ENCODE measurements around the gene ERCC2. TPM values are rescaled to one million over a fixed set of nuclear protein-coding genes. Genes with fewer than 3 reads are reported as not detected.

ERCC2 gene
- polyA plus RNA-seq, 1 donor (not counting 4 experiments of a cell fraction or from before 2014, with no cell fraction given): 27.6 TPM

DNA sequence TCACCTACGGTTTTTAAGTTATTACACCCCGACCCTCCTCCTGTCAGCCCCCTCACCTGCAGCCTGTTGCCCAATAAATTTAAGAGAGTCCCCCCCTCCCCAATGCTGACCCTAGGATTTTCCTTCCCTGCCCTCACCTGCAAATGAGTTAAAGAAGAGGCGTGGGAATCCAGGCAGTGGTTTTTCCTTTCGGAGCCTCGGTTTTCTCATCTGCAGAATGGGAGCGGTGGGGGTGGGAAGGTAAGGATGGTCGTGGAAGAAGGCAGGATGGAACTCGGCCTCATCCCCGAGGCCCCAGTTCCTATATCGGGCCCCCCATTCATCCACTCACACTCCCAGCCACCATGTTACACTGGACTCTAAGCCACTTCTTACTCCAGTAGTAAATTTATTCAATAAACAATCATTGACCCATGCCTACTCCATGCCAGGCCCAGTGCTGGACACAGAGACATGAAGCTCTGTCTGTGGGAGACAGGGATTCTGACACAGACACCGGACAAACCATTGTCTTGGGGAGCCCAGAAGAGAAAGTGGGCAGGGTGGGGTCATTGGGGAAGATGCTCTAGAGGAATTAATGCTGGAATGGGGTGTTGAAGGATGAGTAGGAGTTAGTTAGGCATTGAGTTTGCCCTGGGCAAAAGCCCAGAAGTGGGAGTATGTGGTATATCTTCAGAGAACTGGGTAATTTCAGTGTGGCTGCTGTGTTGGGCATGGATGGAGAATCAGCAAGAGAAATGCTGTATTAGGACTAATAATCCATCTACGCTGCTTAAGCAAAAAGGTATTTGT lies 66.9 kb downstream of the ERCC2 start:
- Histone ChIP-seq H3K27me3 (ENCODE audit: control insufficient read depth, extremely low read depth, insufficient read depth, low read length) (no peaks in the 10 kb centered on the region), H3K79me2 (ENCODE audit: control insufficient read depth, insufficient read depth, low read length) (no peaks in the 10 kb centered on the region), H3K4me3 (ENCODE audit: control insufficient read depth in 2 of 3, extremely low read depth in 1 of 3, insufficient read depth in 2 of 3, low read depth in 1 of 3, low read length in 3 of 3) (no peak overlapping the region), H3K9me1 (ENCODE audit: control insufficient read depth, extremely low read depth, insufficient read depth, low read length) (no peaks in the 10 kb centered on the region), H3K4me1 (ENCODE audit: control insufficient read depth, extremely low read depth, insufficient read depth, low read length) (peaks cover 12% of the 10 kb centered on the region), H3K9me3 (ENCODE audit: control insufficient read depth, low read depth, low read length) (no peaks in the 10 kb centered on the region), H3K9ac (ENCODE audit: control insufficient read depth, extremely low read depth, insufficient read depth, low read length) (no peak overlapping the region), H3K4me2 (ENCODE audit: control insufficient read depth, extremely low read depth, insufficient read depth, low read depth, low read length) (no peak overlapping the region), H3K36me3 (ENCODE audit: control insufficient read depth in 2 of 2, extremely low read depth in 1 of 2, insufficient read depth in 2 of 2, low read length in 2 of 2) (peaks cover 5 to 10% of the 10 kb centered on the region in 2 experiments), H4K20me1 (ENCODE audit: control insufficient read depth, extremely low read depth, insufficient read depth, low read length) (no peaks in the 10 kb centered on the region), H2AFZ (ENCODE audit: control insufficient read depth, low read length) (no peak overlapping the region), H3K27ac (ENCODE audit: control insufficient read depth, insufficient read depth, low read length) (no peak overlapping the region)
- no peak for DNase-seq (ENCODE audit: low read depth, low spot score)
- FAIRE-seq: no peak
- TF ChIP-seq EZH2 (IDR thresholded peaks at IDR 0.05; ENCODE audit: low read length): no peak
- TF ChIP-seq, protein P1, sequence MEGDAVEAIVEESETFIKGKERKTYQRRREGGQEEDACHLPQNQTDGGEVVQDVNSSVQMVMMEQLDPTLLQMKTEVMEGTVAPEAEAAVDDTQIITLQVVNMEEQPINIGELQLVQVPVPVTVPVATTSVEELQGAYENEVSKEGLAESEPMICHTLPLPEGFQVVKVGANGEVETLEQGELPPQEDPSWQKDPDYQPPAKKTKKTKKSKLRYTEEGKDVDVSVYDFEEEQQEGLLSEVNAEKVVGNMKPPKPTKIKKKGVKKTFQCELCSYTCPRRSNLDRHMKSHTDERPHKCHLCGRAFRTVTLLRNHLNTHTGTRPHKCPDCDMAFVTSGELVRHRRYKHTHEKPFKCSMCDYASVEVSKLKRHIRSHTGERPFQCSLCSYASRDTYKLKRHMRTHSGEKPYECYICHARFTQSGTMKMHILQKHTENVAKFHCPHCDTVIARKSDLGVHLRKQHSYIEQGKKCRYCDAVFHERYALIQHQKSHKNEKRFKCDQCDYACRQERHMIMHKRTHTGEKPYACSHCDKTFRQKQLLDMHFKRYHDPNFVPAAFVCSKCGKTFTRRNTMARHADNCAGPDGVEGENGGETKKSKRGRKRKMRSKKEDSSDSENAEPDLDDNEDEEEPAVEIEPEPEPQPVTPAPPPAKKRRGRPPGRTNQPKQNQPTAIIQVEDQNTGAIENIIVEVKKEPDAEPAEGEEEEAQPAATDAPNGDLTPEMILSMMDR (optimal IDR thresholded peaks at IDR 0.05 in 1 of 3, IDR thresholded peaks at IDR 0.05 in 1 of 3, conservative IDR thresholded peaks at IDR 0.05 in 1 of 3; ENCODE audit: extremely low read depth in 1 of 3, insufficient read depth in 2 of 3, low read length in 3 of 3): no peak
- dilution Hi-C loops (cut with MboI; ENCODE audit: extremely low pct_ligation_motif_present, low sequenced_read_pairs): no loop called here

DNA sequence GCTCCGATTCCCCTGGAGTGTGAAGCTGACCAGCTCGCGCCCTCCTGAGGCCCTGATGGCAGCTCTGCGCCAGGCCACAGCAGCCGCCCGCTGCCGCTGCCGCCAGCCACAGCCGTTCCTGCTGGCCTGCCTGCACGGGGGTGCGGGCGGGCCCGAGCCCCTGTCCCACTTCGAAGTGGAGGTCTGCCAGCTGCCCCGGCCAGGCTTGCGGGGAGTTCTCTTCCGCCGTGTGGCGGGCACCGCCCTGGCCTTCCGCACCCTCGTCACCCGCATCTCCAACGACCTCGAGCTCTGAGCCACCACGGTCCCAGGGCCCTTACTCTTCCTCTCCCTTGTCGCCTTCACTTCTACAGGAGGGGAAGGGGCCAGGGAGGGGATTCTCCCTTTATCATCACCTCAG lies 68.0 kb downstream of the ERCC2 start:
- FAIRE-seq (no peak), DNase-seq (ENCODE audit: low read depth, low spot score) (no peak)
- Histone ChIP-seq H3K27ac (ENCODE audit: control insufficient read depth, insufficient read depth, low read length) (no peak overlapping the region), H3K9me3 (ENCODE audit: control insufficient read depth, low read depth, low read length) (no peaks in the 10 kb centered on the region), H3K36me3 (ENCODE audit: control insufficient read depth in 2 of 2, extremely low read depth in 1 of 2, insufficient read depth in 2 of 2, low read length in 2 of 2) (peaks cover 9 to 11% of the 10 kb centered on the region in 2 experiments), H3K4me2 (ENCODE audit: control insufficient read depth, extremely low read depth, insufficient read depth, low read depth, low read length) (no peak overlapping the region), H2AFZ (ENCODE audit: control insufficient read depth, low read length) (no peak overlapping the region), H3K79me2 (ENCODE audit: control insufficient read depth, insufficient read depth, low read length) (no peaks in the 10 kb centered on the region), H3K4me3 (ENCODE audit: control insufficient read depth in 2 of 3, extremely low read depth in 1 of 3, insufficient read depth in 2 of 3, low read depth in 1 of 3, low read length in 3 of 3) (no peak overlapping the region), H3K9me1 (ENCODE audit: control insufficient read depth, extremely low read depth, insufficient read depth, low read length) (no peaks in the 10 kb centered on the region), H3K27me3 (ENCODE audit: control insufficient read depth, extremely low read depth, insufficient read depth, low read length) (no peaks in the 10 kb centered on the region), H4K20me1 (ENCODE audit: control insufficient read depth, extremely low read depth, insufficient read depth, low read length) (no peaks in the 10 kb centered on the region), H3K4me1 (ENCODE audit: control insufficient read depth, extremely low read depth, insufficient read depth, low read length) (peaks cover 12% of the 10 kb centered on the region), H3K9ac (ENCODE audit: control insufficient read depth, extremely low read depth, insufficient read depth, low read length) (no peak overlapping the region)
- TF ChIP-seq, protein P1 (optimal IDR thresholded peaks at IDR 0.05 in 1 of 3, IDR thresholded peaks at IDR 0.05 in 1 of 3, conservative IDR thresholded peaks at IDR 0.05 in 1 of 3; ENCODE audit: extremely low read depth in 1 of 3, insufficient read depth in 2 of 3, low read length in 3 of 3): no peak
- dilution Hi-C loops (cut with MboI; ENCODE audit: extremely low pct_ligation_motif_present, low sequenced_read_pairs): no loop called here

Other genes starting within 250 kb of the ERCC2 start
- gene NKPD1, start 209.6 kb downstream of the ERCC2 start, polyA plus RNA-seq: 0.20 to 1.2 TPM (median 0.37 TPM) in 3 replicates
- 4.7 to 7.9 TPM (median 7.1 TPM) in 3 replicates for gene TRAPPC6A, start 192.3 kb downstream of the ERCC2 start, polyA plus RNA-seq
- gene BLOC1S3, start 191.8 kb downstream of the ERCC2 start, polyA plus RNA-seq: 5.1 to 8.3 TPM (median 6.9 TPM) in 3 replicates
- 0.08 to 0.28 TPM (median 0.09 TPM) in 3 replicates for gene EXOC3L2, start 125.2 kb downstream of the ERCC2 start, polyA plus RNA-seq
- gene MARK4, start 119.3 kb downstream of the ERCC2 start, polyA plus RNA-seq: 16.9 to 38.0 TPM (median 19.7 TPM) in 3 replicates
- gene CKM, start 47.7 kb downstream of the ERCC2 start, polyA plus RNA-seq: 0.03 TPM in 1 of 3 replicates, not detected in the others
- 14.7 to 27.9 TPM (median 15.3 TPM) in 3 replicates for gene KLC3, start 29.8 kb downstream of the ERCC2 start, polyA plus RNA-seq
- gene PPP1R13L, start 34.5 kb upstream of the ERCC2 start, polyA plus RNA-seq: 31.2 to 94.8 TPM (median 38.3 TPM) in 3 replicates
- 8.0 to 16.8 TPM (median 9.8 TPM) in 3 replicates for gene POLR1G, start 36.1 kb upstream of the ERCC2 start, polyA plus RNA-seq
- gene ERCC1, start 53.3 kb upstream of the ERCC2 start, polyA plus RNA-seq: 175 to 250 TPM (median 208 TPM) in 3 replicates
- gene FOSB, start 97.4 kb upstream of the ERCC2 start, polyA plus RNA-seq: 0.27 to 4.6 TPM (median 3.9 TPM) in 3 replicates
- 8.5 to 13.6 TPM (median 12.2 TPM) in 3 replicates for gene RTN2, start 126.5 kb upstream of the ERCC2 start, polyA plus RNA-seq
- gene PPM1N, start 127.9 kb upstream of the ERCC2 start, polyA plus RNA-seq: 1.9 to 2.5 TPM (median 2.0 TPM) in 3 replicates
- 99.0 to 117 TPM (median 110 TPM) in 3 replicates for gene VASP, start 136.9 kb upstream of the ERCC2 start, polyA plus RNA-seq
- gene OPA3, start 214.2 kb upstream of the ERCC2 start, polyA plus RNA-seq: 11.9 to 16.5 TPM (median 16.5 TPM) in 3 replicates
- 0.13 to 0.14 TPM in 2 of 3 replicates, not detected in the other for gene GPR4, start 231.6 kb upstream of the ERCC2 start, polyA plus RNA-seq

Data from keratinocyte (primary cell).